OCI-LY7 (cell line): ENCODE measurements around the gene MID1.

Source experiments
- CTCF ChIP-seq: fragments of 200-600 bp; sonication (generic); conservative IDR thresholded peaks from 2 replicates; pipeline ENCODE4 v1.5.1; 2014; ENCODE audit warnings: mild to moderate bottlenecking, antibody characterized with exemption, low read length, moderate library complexity, mixed read lengths
- EZH2phosphoT487 ChIP-seq: fragments of 200-600 bp; sonication (generic); IDR thresholded peaks from 2 replicates; pipeline ENCODE4 v1.6.1; 2018; ENCODE audit warnings: low read depth, borderline replicate concordance, mild to moderate bottlenecking, mixed run types, antibody characterized with exemption, low read length, moderate library complexity, mixed read lengths

DNA sequence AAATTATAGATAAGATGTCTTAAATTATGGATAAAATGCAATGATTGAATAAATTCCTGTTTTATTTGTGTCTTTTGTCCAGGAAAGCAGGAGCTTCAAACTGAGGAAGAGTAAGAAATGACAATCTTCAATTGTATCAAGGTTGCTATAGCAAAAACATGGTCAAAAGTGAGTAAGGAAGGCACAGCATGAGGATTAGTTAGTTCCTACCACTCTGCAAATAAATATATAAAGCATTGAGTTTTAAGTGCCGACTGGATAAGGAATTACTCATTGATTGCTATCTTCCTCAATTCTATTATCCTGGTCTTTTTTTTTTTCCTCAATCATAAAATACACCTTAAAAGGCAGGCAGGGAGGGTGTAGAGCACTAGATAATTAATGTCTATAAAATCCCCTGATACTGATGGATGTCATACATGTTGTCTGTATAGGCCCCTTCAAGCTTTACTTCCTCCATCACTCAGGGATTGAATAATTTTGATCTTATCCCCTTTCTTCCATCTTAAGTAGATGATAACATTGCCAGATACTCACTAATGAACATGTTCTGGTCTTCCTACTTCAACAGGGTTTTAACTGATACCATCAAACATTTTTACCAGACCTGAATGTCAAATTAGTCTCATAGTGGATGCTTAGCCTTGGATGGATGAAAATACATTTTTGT lies 86.6 kb downstream of the MID1 start:
- TF ChIP-seq EZH2phosphoT487 (no peak), CTCF (no peak)
